IMR-90 (cell line): ENCODE results near the gene WFDC8. TPM values are rescaled to one million over a fixed set of nuclear protein-coding genes. Genes with fewer than 3 reads are reported as not detected.

Source experiments
- ATAC-seq: fragments of 200-7000 bp; cut with Tn5 transposase; 2 replicates; pipeline ENCODE4 v1.9.1; 2020; ENCODE audit warnings: low read depth, mild to moderate bottlenecking, moderate library complexity
- BruUV-seq: library from RNA; stranded (reverse); fragments of 400-500 nt; replicated peaks from 2 replicates; lab custom pipeline; 2021; lab: Mats Ljungman, UMichigan
- CTCF ChIA-PET: fragments of 300-600 bp; formaldehyde crosslinking; extraction: SDS; loops from one replicate; lab custom pipeline; 2021; ENCODE audit warnings: antibody characterized with exemption; lab: Yijun Ruan, JAX
- POLR2A ChIA-PET: fragments of 300-600 bp; sonication (Branson Sonifier 250); formaldehyde crosslinking; loops from one replicate; lab custom pipeline; 2022; ENCODE audit warnings: antibody characterized with exemption; ENCODE audit not compliant: unreplicated experiment; lab: Charles Lee
- DNase-seq: peaks from one replicate; pipeline ENCODE4 v3.0.0; 2013
- H2AFZ ChIP-seq: replicated peaks from 2 replicates; pipeline ENCODE3; 2013; ENCODE audit warnings: low read length, mild to moderate bottlenecking; ENCODE audit not compliant: poor library complexity
- H2AK5ac ChIP-seq: 2 replicates; pipeline ENCODE4 v1.6.1; 2013; ENCODE audit warnings: low read depth, low read length, inconsistent platforms
- H2AK9ac ChIP-seq: replicated peaks from 2 replicates; pipeline ENCODE3; 2013; ENCODE audit warnings: mild to moderate bottlenecking, low read depth, low read length, moderate library complexity; ENCODE audit not compliant: poor library complexity
- H2BK120ac ChIP-seq: 2 replicates; pipeline ENCODE4 v1.6.1; 2013; ENCODE audit warnings: low read depth, low read length, inconsistent platforms
- H2BK15ac ChIP-seq: 3 replicates; pipeline ENCODE4 v1.6.1; 2013; ENCODE audit warnings: low read depth, low read length, inconsistent platforms
- H2BK20ac ChIP-seq: 2 replicates; pipeline ENCODE4 v1.6.1; 2013; ENCODE audit warnings: low read depth, mild to moderate bottlenecking, inconsistent platforms, low read length, moderate library complexity
- H2BK5ac ChIP-seq: 2 replicates; pipeline ENCODE4 v1.6.1; 2013; ENCODE audit warnings: mild to moderate bottlenecking, low read depth, low read length, inconsistent platforms; ENCODE audit not compliant: poor library complexity, severe bottlenecking
- H3K14ac ChIP-seq: replicated peaks from 2 replicates; pipeline ENCODE4 v1.6.1; 2013; ENCODE audit warnings: low read depth, low read length, inconsistent platforms
- H3K18ac ChIP-seq: 2 replicates; pipeline ENCODE4 v1.6.1; 2013; ENCODE audit warnings: low read depth, low read length, control low read depth
- H3K23ac ChIP-seq: 2 replicates; pipeline ENCODE4 v1.6.1; 2013; ENCODE audit warnings: low read depth, low read length, inconsistent platforms
- H3K27ac ChIP-seq: 2 replicates; pipeline ENCODE4 v1.5.1; 2013; ENCODE audit warnings: mild to moderate bottlenecking, control low read depth, low read length; ENCODE audit not compliant: insufficient read depth
- H3K27me3 ChIP-seq: 2 replicates; pipeline ENCODE4 v1.6.1; 2013; ENCODE audit warnings: low read length; ENCODE audit not compliant: control insufficient read depth, insufficient read depth
- H3K36me3 ChIP-seq: 2 replicates; pipeline ENCODE4 v1.6.1; 2013; ENCODE audit warnings: low read length, mixed read lengths; ENCODE audit not compliant: control insufficient read depth, insufficient read depth
- H3K4ac ChIP-seq: 2 replicates; pipeline ENCODE4 v1.6.1; 2013; ENCODE audit warnings: low read depth, low read length, inconsistent platforms
- H3K4me1 ChIP-seq: 2 replicates; pipeline ENCODE4 v1.6.1; 2013; ENCODE audit warnings: low read length, mixed read lengths; ENCODE audit not compliant: control insufficient read depth, insufficient read depth
- H3K4me2 ChIP-seq: 2 replicates; pipeline ENCODE4 v1.6.1; 2013; ENCODE audit warnings: low read depth, mild to moderate bottlenecking, control low read depth, low read length, moderate library complexity
- H3K4me3 ChIP-seq: 2 replicates; pipeline ENCODE4 v1.5.1; 2013; ENCODE audit warnings: low read depth, mild to moderate bottlenecking, control low read depth, low read length, moderate library complexity; ENCODE audit not compliant: insufficient read depth
- H3K56ac ChIP-seq: 2 replicates; pipeline ENCODE4 v1.6.1; 2013; ENCODE audit warnings: low read length, inconsistent platforms; ENCODE audit not compliant: insufficient read depth; ENCODE audit errors: extremely low read depth
- H3K79me1 ChIP-seq, 2 experiments: 2 replicates each; pipeline ENCODE4 v1.6.1; 2013; ENCODE audit warnings: low read length in 2 of 2, inconsistent platforms in 1 of 2, low read depth in 1 of 2
- H3K9ac ChIP-seq: 2 replicates; pipeline ENCODE4 v1.6.1; 2013; ENCODE audit warnings: low read depth, low read length, control low read depth
- H3K9me1 ChIP-seq: 2 replicates; pipeline ENCODE4 v1.6.1; 2013; ENCODE audit warnings: low read length, inconsistent platforms; ENCODE audit not compliant: insufficient read depth
- H3K9me3 ChIP-seq: 2 replicates; pipeline ENCODE4 v1.6.1; 2013; ENCODE audit warnings: low read length; ENCODE audit not compliant: control insufficient read depth, insufficient read depth
- H4K20me1 ChIP-seq: 2 replicates; pipeline ENCODE4 v1.6.1; 2013; ENCODE audit warnings: low read length, inconsistent platforms; ENCODE audit not compliant: insufficient read depth
- H4K5ac ChIP-seq: 2 replicates; pipeline ENCODE4 v1.6.1; 2013; ENCODE audit warnings: mild to moderate bottlenecking, low read depth, low read length, control low read depth
- H4K8ac ChIP-seq, 2 experiments: 2 replicates each; pipeline ENCODE4 v1.6.1; 2013; ENCODE audit warnings: low read depth in 2 of 2, low read length in 2 of 2, control low read depth in 1 of 2, inconsistent platforms in 1 of 2
- H4K91ac ChIP-seq: 2 replicates; pipeline ENCODE4 v1.6.1; 2013; ENCODE audit warnings: low read depth, low read length, inconsistent platforms; ENCODE audit not compliant: insufficient read depth
- RCOR1 ChIP-seq: IDR thresholded peaks from 2 replicates; pipeline ENCODE4 v1.6.1; 2012; ENCODE audit warnings: mild to moderate bottlenecking, low read length, improper control_type of control experiment; ENCODE audit not compliant: insufficient replicate concordance
- WGBS, 2 experiments: methylation state at CpG; one replicate each; pipeline versions ENCODE4 v1.1.5 to v1.1.7; 2013; ENCODE audit warnings: missing lambda C conversion rate in 2 of 2; ENCODE audit not compliant: insufficient read length in 1 of 2; ENCODE audit errors: extremely low coverage in 2 of 2; 5-methylcytosine and 5-hydroxymethylcytosine counted together
- dilution Hi-C: fragments of 300-500 bp; cut with HindIII; formaldehyde crosslinking; loops from one replicate; pipeline ENCODE4 v1.14.3; 2018; ENCODE audit warnings: low sequenced_read_pairs; ENCODE audit not compliant: unreplicated experiment
- in situ Hi-C: fragments of 300-500 bp; cut with MboI; formaldehyde crosslinking; loops from 3 replicates; pipeline ENCODE4 v1.14.3; 2019; ENCODE audit warnings: low sequenced_read_pairs, inconsistent platforms, mixed read lengths
- intact Hi-C: fragments of 100-400 bp; cut with micrococcal nuclease; formaldehyde crosslinking; loops from 2 replicates; pipeline ENCODE4 v1.10.0; 2022
- polyA plus RNA-seq, 3 experiments: library from polyadenylated mRNA; depleted of rRNA; stranded (reverse); fragments of >200 nt; gene quantifications; 2 replicates each; pipeline ENCODE4 v1.2.3, GENCODE V29; 2012; ENCODE audit warnings: low replicate concordance in 1 of 3
- total RNA-seq: library from RNA; depleted of rRNA; stranded (reverse); fragments of >200 nt; gene quantifications from 2 replicates; pipeline ENCODE4 v1.2.3, GENCODE V29; 2012

The WFDC8 gene
- total and polyA plus RNA-seq, 2 of the 4 experiments (the other 2 are of a cell fraction), result not detected

DNA sequence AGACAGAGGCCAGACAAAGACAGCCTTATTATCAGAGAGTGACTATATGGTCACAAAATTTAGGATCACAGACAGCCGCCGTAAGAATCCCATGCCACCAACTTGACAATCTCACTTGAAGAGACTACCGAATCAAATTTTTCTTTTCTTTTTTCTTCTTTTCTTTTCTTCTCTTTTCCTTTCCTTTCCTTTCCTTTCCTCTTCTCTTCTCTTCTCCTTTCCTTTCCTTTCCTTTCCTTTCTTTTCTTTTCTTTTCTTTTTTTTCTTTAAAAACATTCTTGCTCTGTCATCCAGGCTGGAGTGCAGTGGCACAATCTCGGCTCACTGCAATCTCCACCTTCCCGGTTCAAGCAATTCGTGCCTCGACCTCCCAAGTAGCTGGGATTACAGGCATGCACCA is 30.7 kb downstream of the WFDC8 start:
- dilution Hi-C loops (no loop called here), in situ Hi-C loops (loop anchor here (25.0 kb wide), 1 partner anchor 214 kb away; no protein-coding TSS in a partner anchor), intact Hi-C loops (loop anchor here (10.0 kb wide), 1 partner anchor 466 kb away; no protein-coding TSS in a partner anchor)
- H3K4ac ChIP-seq, result no peak overlapping the region
- no TSS peak for BruUV-seq
- WGBS, 2 experiments, result 100% methylated on average over 2 of the region's 7 CpGs; no CpG with 5 or more reads in 1 of the 2 experiments
- no peak overlapping the region for H4K91ac ChIP-seq
- no peak overlapping the region for H2BK15ac ChIP-seq
- H3K14ac ChIP-seq, result no peak overlapping the region
- H2AK9ac ChIP-seq, result no peak overlapping the region
- H4K8ac ChIP-seq, result no peak overlapping the region
- no peaks in the 10 kb centered on the region for H3K36me3 ChIP-seq
- ATAC-seq (no peak), DNase-seq (no peak)
- H3K4me3 ChIP-seq, result no peak overlapping the region
- H3K9me1 ChIP-seq, result no peaks in the 10 kb centered on the region
- no peak overlapping the region for H3K23ac ChIP-seq
- no peak for TF ChIP-seq RCOR1
- no peaks in the 10 kb centered on the region for H4K20me1 ChIP-seq
- H3K4me1 ChIP-seq, result no peaks in the 10 kb centered on the region
- POLR2A ChIA-PET, result no interaction called here
- H2AK5ac ChIP-seq, result no peak overlapping the region
- no peak overlapping the region for H2BK5ac ChIP-seq
- H2BK120ac ChIP-seq, result no peak overlapping the region
- H3K4me2 ChIP-seq, result no peak overlapping the region
- no peak overlapping the region for H3K27ac ChIP-seq
- H3K56ac ChIP-seq, result no peak overlapping the region
- CTCF ChIA-PET, result no interaction called here
- no peaks in the 10 kb centered on the region for H3K9me3 ChIP-seq
- H4K5ac ChIP-seq, result no peak overlapping the region
- H3K27me3 ChIP-seq, result peaks cover 5% of the 10 kb centered on the region
- no peak overlapping the region for H2BK20ac ChIP-seq
- no peak overlapping the region for H3K18ac ChIP-seq
- no peaks in the 10 kb centered on the region for H3K79me1 ChIP-seq
- no peak overlapping the region for H2AFZ ChIP-seq
- H3K9ac ChIP-seq, result no peak overlapping the region
